ENCODE results near the gene MYT1.
"Not testable (repeated sequence)": the region's sequence is repeated elsewhere in the genome, so short reads cannot be mapped to it uniquely, and the experiment has no call there.

MYT1 gene

GRCh38 chr20:64116541-64117431 is 47.5 kb upstream of the MYT1 start:
- H3K4me3 ChIP-seq (ENCODE audit: low read depth, low read length, poor library complexity, severe bottlenecking) = no peak overlapping the region
- H3K79me2 ChIP-seq (ENCODE audit: insufficient read depth, low read length) = no peaks in the 10 kb centered on the region
- H3K4me2 ChIP-seq (ENCODE audit: low read length) = no peak overlapping the region
- no peaks in the 10 kb centered on the region for H3K9me2 ChIP-seq (ENCODE audit: low read depth, low read length)
- H3K27ac ChIP-seq (ENCODE audit: low read depth, low read length, poor library complexity, severe bottlenecking) = no peak overlapping the region
- no peak for TF ChIP-seq EZH2 (IDR thresholded peaks at IDR 0.05; ENCODE audit: borderline replicate concordance, low read length)
- TF ChIP-seq, protein P1, sequence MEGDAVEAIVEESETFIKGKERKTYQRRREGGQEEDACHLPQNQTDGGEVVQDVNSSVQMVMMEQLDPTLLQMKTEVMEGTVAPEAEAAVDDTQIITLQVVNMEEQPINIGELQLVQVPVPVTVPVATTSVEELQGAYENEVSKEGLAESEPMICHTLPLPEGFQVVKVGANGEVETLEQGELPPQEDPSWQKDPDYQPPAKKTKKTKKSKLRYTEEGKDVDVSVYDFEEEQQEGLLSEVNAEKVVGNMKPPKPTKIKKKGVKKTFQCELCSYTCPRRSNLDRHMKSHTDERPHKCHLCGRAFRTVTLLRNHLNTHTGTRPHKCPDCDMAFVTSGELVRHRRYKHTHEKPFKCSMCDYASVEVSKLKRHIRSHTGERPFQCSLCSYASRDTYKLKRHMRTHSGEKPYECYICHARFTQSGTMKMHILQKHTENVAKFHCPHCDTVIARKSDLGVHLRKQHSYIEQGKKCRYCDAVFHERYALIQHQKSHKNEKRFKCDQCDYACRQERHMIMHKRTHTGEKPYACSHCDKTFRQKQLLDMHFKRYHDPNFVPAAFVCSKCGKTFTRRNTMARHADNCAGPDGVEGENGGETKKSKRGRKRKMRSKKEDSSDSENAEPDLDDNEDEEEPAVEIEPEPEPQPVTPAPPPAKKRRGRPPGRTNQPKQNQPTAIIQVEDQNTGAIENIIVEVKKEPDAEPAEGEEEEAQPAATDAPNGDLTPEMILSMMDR (IDR thresholded peaks at IDR 0.05; ENCODE audit: low read length) = no peak
- peaks cover 8% of the 10 kb centered on the region for H3K4me1 ChIP-seq (ENCODE audit: insufficient read depth, low read length, severe bottlenecking)
- H3F3A ChIP-seq (ENCODE audit: insufficient read depth, low read length) = no peaks in the 10 kb centered on the region
- no peaks in the 10 kb centered on the region for H3K9me3 ChIP-seq (ENCODE audit: low read length)
- H3K27me3 ChIP-seq (ENCODE audit: insufficient read depth, low read length) = no peaks in the 10 kb centered on the region; the same call in 1 of the 2 replicates
- no peak overlapping the region for H2AFZ ChIP-seq (ENCODE audit: low read length)
- H4K20me1 ChIP-seq (ENCODE audit: insufficient read depth, low read length) = no peaks in the 10 kb centered on the region
- no peaks in the 10 kb centered on the region for H3K36me3 ChIP-seq (ENCODE audit: insufficient read depth, low read length)
- H3K9ac ChIP-seq (ENCODE audit: low read length) = no peak overlapping the region

DNA sequence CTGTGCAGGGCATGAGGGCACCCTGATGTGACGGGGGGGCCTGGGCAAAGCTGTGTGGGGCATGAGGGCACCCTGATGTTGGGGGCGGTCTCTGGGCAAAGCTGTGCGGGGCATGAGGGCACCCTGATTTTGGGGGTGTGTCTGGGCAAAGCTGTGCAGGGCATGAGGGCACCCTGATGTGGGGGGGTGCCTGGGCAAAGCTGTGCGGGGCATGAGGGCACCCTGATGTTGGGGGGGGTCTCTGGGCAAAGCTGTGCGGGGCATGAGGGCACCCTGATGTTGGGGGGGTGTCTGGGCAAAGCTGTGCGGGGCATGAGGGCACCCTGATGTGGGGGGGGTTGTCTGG is 46.8 kb upstream of the MYT1 start:
- not testable (repeated sequence) for H3K9me3 ChIP-seq (ENCODE audit: low read length); H3K9me2 ChIP-seq (ENCODE audit: low read depth, low read length); H3K9ac ChIP-seq (ENCODE audit: low read length); H3K27ac ChIP-seq (ENCODE audit: low read depth, low read length, poor library complexity, severe bottlenecking); H3K79me2 ChIP-seq (ENCODE audit: insufficient read depth, low read length); H4K20me1 ChIP-seq (ENCODE audit: insufficient read depth, low read length); H3K36me3 ChIP-seq (ENCODE audit: insufficient read depth, low read length); H3F3A ChIP-seq (ENCODE audit: insufficient read depth, low read length); H3K4me1 ChIP-seq (ENCODE audit: insufficient read depth, low read length, severe bottlenecking); H3K4me3 ChIP-seq (ENCODE audit: low read depth, low read length, poor library complexity, severe bottlenecking); H2AFZ ChIP-seq (ENCODE audit: low read length); H3K4me2 ChIP-seq (ENCODE audit: low read length); H3K27me3 ChIP-seq (ENCODE audit: insufficient read depth, low read length)

GRCh38 chr20:64119301-64119680 is 45.0 kb upstream of the MYT1 start:
- TF ChIP-seq, protein P1 (IDR thresholded peaks at IDR 0.05; ENCODE audit: low read length) = no peak
- TF ChIP-seq EZH2 (IDR thresholded peaks at IDR 0.05; ENCODE audit: borderline replicate concordance, low read length) = no peak
- H2AFZ ChIP-seq (ENCODE audit: low read length) = no peak overlapping the region
- no peaks in the 10 kb centered on the region for H3K36me3 ChIP-seq (ENCODE audit: insufficient read depth, low read length)
- H3K27ac ChIP-seq (ENCODE audit: low read depth, low read length, poor library complexity, severe bottlenecking) = no peak overlapping the region
- H4K20me1 ChIP-seq (ENCODE audit: insufficient read depth, low read length) = no peaks in the 10 kb centered on the region
- H3K27me3 ChIP-seq (ENCODE audit: insufficient read depth, low read length) = no peaks in the 10 kb centered on the region
- no peak overlapping the region for H3K9ac ChIP-seq (ENCODE audit: low read length)
- no peaks in the 10 kb centered on the region for H3F3A ChIP-seq (ENCODE audit: insufficient read depth, low read length)
- H3K4me3 ChIP-seq (ENCODE audit: low read depth, low read length, poor library complexity, severe bottlenecking) = no peak overlapping the region
- H3K79me2 ChIP-seq (ENCODE audit: insufficient read depth, low read length) = no peaks in the 10 kb centered on the region
- H3K4me1 ChIP-seq (ENCODE audit: insufficient read depth, low read length, severe bottlenecking) = peaks cover 8% of the 10 kb centered on the region
- H3K9me3 ChIP-seq (ENCODE audit: low read length) = no peaks in the 10 kb centered on the region
- no peak overlapping the region for H3K4me2 ChIP-seq (ENCODE audit: low read length)
- no peaks in the 10 kb centered on the region for H3K9me2 ChIP-seq (ENCODE audit: low read depth, low read length)

Data from OCI-LY1 (cell line).